ENCODE data around the gene ITPKB. TPM values are rescaled to one million over a fixed set of nuclear protein-coding genes. Genes with fewer than 3 reads are reported as not detected.

The ITPKB gene
- total RNA-seq, 2 donors from 2014 or later: 22.4 to 28.3 TPM

- Histone ChIP-seq H3K27me3 (ENCODE audit: control insufficient read depth, insufficient read depth, low read length, poor library complexity, severe bottlenecking) (no peaks in the 10 kb centered on the region), H3K9me3 (ENCODE audit: control insufficient read depth, low read length) (no peaks in the 10 kb centered on the region), H3K4me1 (ENCODE audit: control insufficient read depth, insufficient read depth, low read length) (peaks cover 24% of the 10 kb centered on the region), H3K4me3 (ENCODE audit: low read length) (no peak overlapping the region), H3K9ac (ENCODE audit: extremely low read depth, low read length, poor library complexity, severe bottlenecking) (no peak overlapping the region), H3K27ac (ENCODE audit: low read depth, low read length) (peak overlapping the region; percentile 92), H3K36me3 (ENCODE audit: control insufficient read depth, insufficient read depth, low read length) (no peaks in the 10 kb centered on the region)
- Mint-ChIP-seq H3K4me3 (no peak overlapping the region), H3K4me1 (peaks cover 55% of the 10 kb centered on the region), H3K36me3 (ENCODE audit: low read depth) (no peaks in the 10 kb centered on the region), H3K27ac (peak overlapping the region; percentile 48), H3K27me3 (ENCODE audit: insufficient read depth) (no peaks in the 10 kb centered on the region), H3K9me3 (no peaks in the 10 kb centered on the region)
- 34 to 64% methylated on average over 5 to 8 of the region's 8 CpGs for WGBS, 2 experiments (ENCODE audit: insufficient coverage in 1 of 2, insufficient read length in 1 of 2)
- DNase-seq: peak; percentile 86
- TF ChIP-seq CTCF (conservative IDR thresholded peaks at IDR 0.05): no peak
Observed at GRCh38 chr1:226654046-226654667, 84.9 kb downstream of the ITPKB start.

- H3K27me3 Mint-ChIP-seq (ENCODE audit: insufficient read depth): no peaks in the 10 kb centered on the region
- WGBS, 2 experiments (ENCODE audit: insufficient coverage in 1 of 2, insufficient read length in 1 of 2): 71 to 91% methylated on average over 8 to 11 of the region's 11 CpGs
- Histone ChIP-seq H3K9ac (ENCODE audit: extremely low read depth, low read length, poor library complexity, severe bottlenecking) (no peak overlapping the region), H3K27ac (ENCODE audit: low read depth, low read length) (peak overlapping the region; percentile 92), H3K4me1 (ENCODE audit: control insufficient read depth, insufficient read depth, low read length) (peaks cover 24% of the 10 kb centered on the region), H3K9me3 (ENCODE audit: control insufficient read depth, low read length) (no peaks in the 10 kb centered on the region), H3K36me3 (ENCODE audit: control insufficient read depth, insufficient read depth, low read length) (peaks cover 4% of the 10 kb centered on the region), H3K4me3 (ENCODE audit: low read length) (no peak overlapping the region), H3K27me3 (ENCODE audit: control insufficient read depth, insufficient read depth, low read length, poor library complexity, severe bottlenecking) (no peaks in the 10 kb centered on the region)
- no peak for DNase-seq
- H3K9me3 Mint-ChIP-seq: no peaks in the 10 kb centered on the region
- H3K27ac Mint-ChIP-seq: peak overlapping the region; percentile 48
- no peak overlapping the region for H3K4me3 Mint-ChIP-seq
- TF ChIP-seq CTCF (conservative IDR thresholded peaks at IDR 0.05): no peak
- peaks cover 5% of the 10 kb centered on the region for H3K36me3 Mint-ChIP-seq (ENCODE audit: low read depth)
- H3K4me1 Mint-ChIP-seq: peaks cover 54% of the 10 kb centered on the region
Observed at GRCh38 chr1:226653311-226653921, 85.7 kb downstream of the ITPKB start.

GRCh38 chr1:226652613-226653012, 86.5 kb downstream of the ITPKB start:
- H3K4me1 Mint-ChIP-seq: peaks cover 51% of the 10 kb centered on the region
- WGBS, 2 experiments (ENCODE audit: insufficient coverage in 1 of 2, insufficient read length in 1 of 2): 93 to 97% methylated on average over 3 to 6 of the region's 6 CpGs
- no peak overlapping the region for H3K4me3 Mint-ChIP-seq
- no peak for TF ChIP-seq CTCF (conservative IDR thresholded peaks at IDR 0.05)
- H3K4me3 ChIP-seq (ENCODE audit: low read length): no peak overlapping the region
- peaks cover 24% of the 10 kb centered on the region for H3K4me1 ChIP-seq (ENCODE audit: control insufficient read depth, insufficient read depth, low read length)
- no peak for DNase-seq
- H3K27me3 ChIP-seq (ENCODE audit: control insufficient read depth, insufficient read depth, low read length, poor library complexity, severe bottlenecking): no peaks in the 10 kb centered on the region
- H3K27me3 Mint-ChIP-seq (ENCODE audit: insufficient read depth): no peaks in the 10 kb centered on the region
- H3K9me3 ChIP-seq (ENCODE audit: control insufficient read depth, low read length): no peaks in the 10 kb centered on the region
- no peak overlapping the region for H3K27ac ChIP-seq (ENCODE audit: low read depth, low read length)
- no peaks in the 10 kb centered on the region for H3K9me3 Mint-ChIP-seq
- H3K36me3 Mint-ChIP-seq (ENCODE audit: low read depth): peaks cover 11% of the 10 kb centered on the region
- no peak overlapping the region for H3K27ac Mint-ChIP-seq
- peaks cover 12% of the 10 kb centered on the region for H3K36me3 ChIP-seq (ENCODE audit: control insufficient read depth, insufficient read depth, low read length)
- no peak overlapping the region for H3K9ac ChIP-seq (ENCODE audit: extremely low read depth, low read length, poor library complexity, severe bottlenecking)
